AG08396 (cell line): Measurements from ENCODE around the gene SUGP2.

Experiments used
- DNase-seq: peaks from one replicate; pipeline ENCODE4 v3.0.0; 2012; ENCODE audit warnings: low spot score, mixed read lengths

The SUGP2 gene

GRCh38 chr19:19033426-19034203, at the start of gene SUGP2, which contains the start of gene ARMC6:
Gene SUGP2 (minus strand): TSS chr19:19033517. CDS start chr19:19031071, 2,446 bp downstream.
Gene ARMC6 (plus strand): TSS chr19:19033603. CDS start chr19:19034210, 607 bp downstream.
- DNase-seq: peak; percentile 100

- no peak for DNase-seq
Observed at GRCh38 chr19:19081642-19082151, 48.4 kb upstream of the SUGP2 start.

GRCh38 chr19:19079571-19079970, 46.3 kb upstream of the SUGP2 start:
- DNase-seq: no peak

- DNase-seq: no peak
Observed at GRCh38 chr19:19078801-19079200, 45.5 kb upstream of the SUGP2 start.

GRCh38 chr19:19077103-19077502, 43.8 kb upstream of the SUGP2 start:
- no peak for DNase-seq

- DNase-seq: no peak
Observed at GRCh38 chr19:19076476-19076875, 43.2 kb upstream of the SUGP2 start.

- no peak for DNase-seq
Observed at GRCh38 chr19:19075126-19075525, 41.8 kb upstream of the SUGP2 start.

GRCh38 chr19:19074196-19074882, 41.0 kb upstream of the SUGP2 start:
- no peak for DNase-seq

- no peak for DNase-seq
Observed at GRCh38 chr19:19071897-19072296, 38.6 kb upstream of the SUGP2 start.

- DNase-seq: no peak
Observed at GRCh38 chr19:19068659-19069654, 35.6 kb upstream of the SUGP2 start.

- DNase-seq: no peak
Observed at GRCh38 chr19:19067276-19068072, 34.2 kb upstream of the SUGP2 start.

GRCh38 chr19:19064811-19065745, 31.8 kb upstream of the SUGP2 start:
- DNase-seq: peak; percentile 36

GRCh38 chr19:19064098-19064722, 30.9 kb upstream of the SUGP2 start:
- DNase-seq: no peak

- peak; percentile 100 for DNase-seq
Observed at GRCh38 chr19:19063183-19064097, 30.1 kb upstream of the SUGP2 start, which contains the start of gene SLC25A42. Gene SLC25A42 (plus strand): TSS chr19:19063994. CDS start chr19:19096125, 32,131 bp downstream.

GRCh38 chr19:19062454-19063182, 29.3 kb upstream of the SUGP2 start:
- peak; percentile 54 for DNase-seq

GRCh38 chr19:19061506-19061905, 28.2 kb upstream of the SUGP2 start:
- no peak for DNase-seq

GRCh38 chr19:19059837-19060611, 26.7 kb upstream of the SUGP2 start:
- no peak for DNase-seq
